ENCODE measurements around the gene UBE2J2. TPM values are rescaled to one million over a fixed set of nuclear protein-coding genes. Genes with fewer than 3 reads are reported as not detected.
"Not testable (repeated sequence)": the region's sequence is repeated elsewhere in the genome, so short reads cannot be mapped to it uniquely, and the experiment has no call there.

The UBE2J2 gene
- total and polyA plus RNA-seq, 2 experiments from 2014 or later = 49.7 to 63.5 TPM

DNA sequence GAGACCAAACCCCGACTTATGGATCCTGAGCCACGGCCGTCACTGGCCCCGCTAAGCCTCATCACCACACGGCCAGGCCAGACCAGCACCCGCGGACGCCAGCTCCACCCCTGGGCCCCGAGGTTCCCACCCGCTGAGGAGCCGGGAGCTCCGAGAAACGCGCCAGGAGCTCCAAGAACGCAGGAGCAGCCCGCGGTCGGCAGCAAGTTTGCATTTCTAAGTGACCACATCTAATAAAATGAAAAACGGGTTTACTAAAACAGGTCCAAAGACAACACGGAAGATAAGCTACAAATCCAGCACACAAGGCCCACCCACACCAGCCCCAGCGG, 19.0 kb downstream of the UBE2J2 start:
- Histone ChIP-seq H3K27me3 (replicated peaks; ENCODE audit: insufficient read depth) (no peaks in the 10 kb centered on the region), H3F3A (ENCODE audit: insufficient read depth) (no peaks in the 10 kb centered on the region; the same call in 1 of the 2 replicates), H3K79me2 (ENCODE audit: insufficient read depth) (peaks cover 33% of the 10 kb centered on the region), H3K4me1 (ENCODE audit: insufficient read depth) (no peaks in the 10 kb centered on the region), H3K4me3 (no peak overlapping the region), H2AFZ (no peak overlapping the region), H3K27ac (no peak overlapping the region), H3K4me2 (ENCODE audit: unreplicated experiment) (no peak overlapping the region), H3K9me3 (ENCODE audit: low read depth) (no peaks in the 10 kb centered on the region), H3K9me2 (ENCODE audit: insufficient read depth) (no peaks in the 10 kb centered on the region), H4K20me1 (ENCODE audit: insufficient read depth) (no peaks in the 10 kb centered on the region), H3K36me3 (ENCODE audit: low read depth) (peaks cover 3% of the 10 kb centered on the region; the same call in 1 of the 2 replicates), H3K9ac (no peak overlapping the region)
- in situ Hi-C loops (cut with MboI) = no loop called here
- WGBS, 2 experiments (ENCODE audit: low coverage in 1 of 2, low lambda C conversion rate in 2 of 2, missing lambda C conversion rate in 2 of 2) = 87 to 88% methylated on average over 20 to 21 of the region's 21 CpGs
- TF ChIP-seq EZH2phosphoT487 (IDR thresholded peaks at IDR 0.05; ENCODE audit: insufficient read depth, low read depth) (no peak), EZH2 (IDR thresholded peaks at IDR 0.05; ENCODE audit: insufficient read depth, poor library complexity, severe bottlenecking) (no peak)
- DNase-seq = no peak

DNA sequence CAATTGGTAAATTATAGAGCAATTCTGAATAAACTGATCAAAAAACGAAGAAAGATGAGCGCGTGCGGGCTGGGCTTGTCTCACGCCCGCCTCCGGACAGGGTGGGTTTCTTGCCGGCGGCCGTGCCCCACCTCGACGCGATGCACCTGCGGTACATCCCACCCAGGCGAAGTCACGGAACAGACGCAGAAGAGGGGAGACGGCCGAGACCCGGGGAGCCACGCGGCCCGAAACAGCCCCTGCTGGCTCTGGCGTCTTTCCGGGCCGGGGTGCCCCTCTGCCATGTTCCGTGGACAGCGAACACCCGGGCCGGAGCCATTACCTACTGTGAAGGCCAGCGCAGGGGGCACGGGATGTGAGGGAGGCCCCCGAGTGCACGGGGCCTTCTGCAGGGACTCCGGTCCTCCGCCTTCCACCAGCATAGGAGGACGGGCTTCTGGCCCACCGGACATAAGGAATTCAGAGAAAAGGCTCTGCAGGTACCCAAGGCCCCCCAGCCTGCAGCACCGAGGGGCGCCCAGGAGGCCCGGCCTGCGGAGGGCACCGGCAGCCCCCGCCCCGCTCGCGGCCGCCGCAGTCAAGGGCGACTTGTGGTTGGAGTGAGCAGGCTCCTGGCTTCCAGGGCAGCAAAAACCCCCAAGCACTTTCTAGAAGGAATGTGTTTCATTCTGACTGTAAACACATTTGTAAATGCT, 19.5 kb downstream of the UBE2J2 start:
- WGBS, 2 experiments (ENCODE audit: low coverage in 1 of 2, low lambda C conversion rate in 2 of 2, missing lambda C conversion rate in 2 of 2) = 96 to 97% methylated on average over 44 to 50 of the region's 50 CpGs
- H4K20me1 ChIP-seq (ENCODE audit: insufficient read depth) = no peaks in the 10 kb centered on the region
- H3K9ac ChIP-seq = no peak overlapping the region
- no peak overlapping the region for H3K27ac ChIP-seq
- no peaks in the 10 kb centered on the region for H3K9me3 ChIP-seq (ENCODE audit: low read depth)
- DNase-seq = no peak
- no peaks in the 10 kb centered on the region for H3K4me1 ChIP-seq (ENCODE audit: insufficient read depth)
- peaks cover 28% of the 10 kb centered on the region for H3K79me2 ChIP-seq (ENCODE audit: insufficient read depth)
- in situ Hi-C loops (cut with MboI) = no loop called here
- H3K27me3 ChIP-seq (replicated peaks; ENCODE audit: insufficient read depth) = no peaks in the 10 kb centered on the region
- H3K4me2 ChIP-seq (ENCODE audit: unreplicated experiment) = no peak overlapping the region
- no peaks in the 10 kb centered on the region for H3K9me2 ChIP-seq (ENCODE audit: insufficient read depth)
- no peak overlapping the region for H3K4me3 ChIP-seq
- H3F3A ChIP-seq (ENCODE audit: insufficient read depth) = no peaks in the 10 kb centered on the region; the same call in 1 of the 2 replicates
- TF ChIP-seq EZH2phosphoT487 (IDR thresholded peaks at IDR 0.05; ENCODE audit: insufficient read depth, low read depth) (no peak), EZH2 (IDR thresholded peaks at IDR 0.05; ENCODE audit: insufficient read depth, poor library complexity, severe bottlenecking) (no peak)
- H2AFZ ChIP-seq = no peak overlapping the region
- H3K36me3 ChIP-seq (ENCODE audit: low read depth) = peaks cover 3% of the 10 kb centered on the region; the same call in 1 of the 2 replicates

DNA sequence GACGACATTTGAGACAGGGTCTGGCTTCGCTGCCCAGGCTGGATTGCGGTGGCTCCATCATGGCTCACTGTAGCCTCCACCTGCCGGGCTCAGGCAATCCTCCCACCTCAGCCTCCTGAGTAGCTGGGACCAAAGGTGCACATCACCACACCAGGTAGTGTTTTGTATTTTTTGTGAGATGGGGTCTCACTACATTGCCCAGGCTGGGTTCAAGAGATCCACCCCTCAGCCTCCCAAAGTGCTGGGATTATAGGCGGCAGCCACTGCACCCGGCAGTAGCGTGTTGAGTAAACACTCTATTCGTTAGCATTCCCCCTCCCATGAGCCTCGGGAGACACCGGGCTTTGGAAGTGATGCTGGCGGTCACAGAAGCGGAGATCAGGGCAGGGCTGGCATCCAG, 20.3 kb downstream of the UBE2J2 start:
- Histone ChIP-seq H3K4me2 (ENCODE audit: unreplicated experiment) (no peak overlapping the region), H3K9me2 (ENCODE audit: insufficient read depth) (no peaks in the 10 kb centered on the region), H3K27ac (no peak overlapping the region), H3F3A (ENCODE audit: insufficient read depth) (no peaks in the 10 kb centered on the region; the same call in 1 of the 2 replicates), H3K36me3 (ENCODE audit: low read depth) (peaks cover 3% of the 10 kb centered on the region; the same call in 1 of the 2 replicates), H3K27me3 (replicated peaks; ENCODE audit: insufficient read depth) (no peaks in the 10 kb centered on the region), H3K9ac (no peak overlapping the region), H3K4me1 (ENCODE audit: insufficient read depth) (no peaks in the 10 kb centered on the region), H3K4me3 (no peak overlapping the region), H2AFZ (no peak overlapping the region), H3K79me2 (ENCODE audit: insufficient read depth) (peaks cover 19% of the 10 kb centered on the region), H3K9me3 (ENCODE audit: low read depth) (no peaks in the 10 kb centered on the region), H4K20me1 (ENCODE audit: insufficient read depth) (no peaks in the 10 kb centered on the region)
- WGBS, 2 experiments (ENCODE audit: low coverage in 1 of 2, low lambda C conversion rate in 2 of 2, missing lambda C conversion rate in 2 of 2) = 80% methylated on average over 12 of the region's 12 CpGs
- DNase-seq = no peak
- TF ChIP-seq EZH2 (IDR thresholded peaks at IDR 0.05; ENCODE audit: insufficient read depth, poor library complexity, severe bottlenecking) (no peak), EZH2phosphoT487 (IDR thresholded peaks at IDR 0.05; ENCODE audit: insufficient read depth, low read depth) (no peak)
- in situ Hi-C loops (cut with MboI) = no loop called here

- WGBS, 2 experiments (ENCODE audit: low coverage in 1 of 2, low lambda C conversion rate in 2 of 2, missing lambda C conversion rate in 2 of 2) = 84 to 85% methylated on average over 15 to 16 of the region's 16 CpGs
- Histone ChIP-seq H2AFZ (no peak overlapping the region), H3K79me2 (ENCODE audit: insufficient read depth) (no peaks in the 10 kb centered on the region), H3K9me3 (ENCODE audit: low read depth) (no peaks in the 10 kb centered on the region), H4K20me1 (ENCODE audit: insufficient read depth) (no peaks in the 10 kb centered on the region), H3K9me2 (ENCODE audit: insufficient read depth) (no peaks in the 10 kb centered on the region), H3K4me2 (ENCODE audit: unreplicated experiment) (no peak overlapping the region), H3K36me3 (ENCODE audit: low read depth) (peaks cover 3% of the 10 kb centered on the region; the same call in 1 of the 2 replicates), H3K27me3 (replicated peaks; ENCODE audit: insufficient read depth) (no peaks in the 10 kb centered on the region), H3K9ac (no peak overlapping the region), H3K27ac (no peak overlapping the region), H3K4me3 (no peak overlapping the region), H3K4me1 (ENCODE audit: insufficient read depth) (no peaks in the 10 kb centered on the region), H3F3A (ENCODE audit: insufficient read depth) (no peaks in the 10 kb centered on the region; the same call in 1 of the 2 replicates)
- TF ChIP-seq EZH2phosphoT487 (IDR thresholded peaks at IDR 0.05; ENCODE audit: insufficient read depth, low read depth) = no peak
- TF ChIP-seq EZH2 (IDR thresholded peaks at IDR 0.05; ENCODE audit: insufficient read depth, poor library complexity, severe bottlenecking) = no peak
- DNase-seq = no peak
- in situ Hi-C loops (cut with MboI) = no loop called here
Measured at GRCh38 chr1:1250786-1251284, 22.8 kb downstream of the UBE2J2 start.

GRCh38 chr1:1248009-1248913, 25.4 kb downstream of the UBE2J2 start:
- H3K9ac ChIP-seq; H3K36me3 ChIP-seq (ENCODE audit: low read depth); H3K9me2 ChIP-seq (ENCODE audit: insufficient read depth); H3K4me1 ChIP-seq (ENCODE audit: insufficient read depth); H3F3A ChIP-seq (ENCODE audit: insufficient read depth); H3K27ac ChIP-seq; DNase-seq; H3K9me3 ChIP-seq (ENCODE audit: low read depth); H3K4me2 ChIP-seq (ENCODE audit: unreplicated experiment); H3K4me3 ChIP-seq; H3K79me2 ChIP-seq (ENCODE audit: insufficient read depth); H2AFZ ChIP-seq; H3K27me3 ChIP-seq (replicated peaks; ENCODE audit: insufficient read depth); in situ Hi-C loops (cut with MboI); H4K20me1 ChIP-seq (ENCODE audit: insufficient read depth): not testable (repeated sequence)
- 82 to 90% methylated on average over 7 to 20 of the region's 21 CpGs for WGBS, 2 experiments (ENCODE audit: low coverage in 1 of 2, low lambda C conversion rate in 2 of 2, missing lambda C conversion rate in 2 of 2)
